ENCODE measurements around the gene GLI3.

- TF ChIP-seq FOXM1 (IDR thresholded peaks at IDR 0.05; ENCODE audit: borderline replicate concordance) = no peak
- TF ChIP-seq NFRKB (IDR thresholded peaks at IDR 0.05) = no peak
- no peak for TF ChIP-seq FOXA1 (IDR thresholded peaks at IDR 0.05)
- no peak for TF ChIP-seq ARNT (IDR thresholded peaks at IDR 0.05)
- TF ChIP-seq BHLHE40 (IDR thresholded peaks at IDR 0.05; ENCODE audit: borderline replicate concordance) = no peak
These were observed 48.4 kb upstream of the GLI3 start for GRCh38 chr7:42285383-42285824.
